Fibroblast of lung (primary cell): Measurements from ENCODE around the gene ITFG1.

ENCODE experiments used
- EZH2 ChIP-seq: IDR thresholded peaks from 2 replicates; pipeline ENCODE4 v1.5.1; 2012; ENCODE audit warnings: low read length, control low read depth, mild to moderate bottlenecking; ENCODE audit errors: missing control alignments
- TF ChIP-seq, protein P1 (sequence below), 2 donors: IDR thresholded peaks in 1 of 2; conservative IDR thresholded peaks in 1 of 2; 1 replicate in 1 of 2; 2 replicates in 1 of 2; pipeline ENCODE4 v1.5.1; 2011 to 2012; ENCODE audit warnings: low read length in 2 of 2, control low read depth in 1 of 2, inconsistent platforms in 1 of 2, low read depth in 1 of 2, mild to moderate bottlenecking in 1 of 2

DNA sequence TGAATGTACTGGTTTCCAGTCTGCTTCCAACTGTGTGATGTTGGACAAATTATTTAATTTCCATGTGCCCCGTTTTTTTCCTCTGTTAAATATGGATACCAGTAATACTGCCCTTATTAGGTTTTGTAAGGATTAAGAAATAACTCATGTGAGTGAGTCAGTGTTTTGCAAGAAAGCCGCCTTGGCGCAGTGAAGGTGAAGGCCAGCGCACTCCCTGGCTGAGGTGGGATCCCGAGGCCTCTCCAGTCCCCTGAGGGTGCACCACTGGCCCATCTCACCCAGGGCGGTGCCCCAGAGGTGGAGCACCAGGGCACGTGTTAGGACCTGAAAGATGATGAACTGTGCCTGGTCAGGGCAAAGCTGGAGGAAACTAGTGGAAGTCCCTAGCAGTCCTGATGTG lies 43.7 kb upstream of the ITFG1 start:
- no peak for TF ChIP-seq EZH2
- TF ChIP-seq, protein P1, sequence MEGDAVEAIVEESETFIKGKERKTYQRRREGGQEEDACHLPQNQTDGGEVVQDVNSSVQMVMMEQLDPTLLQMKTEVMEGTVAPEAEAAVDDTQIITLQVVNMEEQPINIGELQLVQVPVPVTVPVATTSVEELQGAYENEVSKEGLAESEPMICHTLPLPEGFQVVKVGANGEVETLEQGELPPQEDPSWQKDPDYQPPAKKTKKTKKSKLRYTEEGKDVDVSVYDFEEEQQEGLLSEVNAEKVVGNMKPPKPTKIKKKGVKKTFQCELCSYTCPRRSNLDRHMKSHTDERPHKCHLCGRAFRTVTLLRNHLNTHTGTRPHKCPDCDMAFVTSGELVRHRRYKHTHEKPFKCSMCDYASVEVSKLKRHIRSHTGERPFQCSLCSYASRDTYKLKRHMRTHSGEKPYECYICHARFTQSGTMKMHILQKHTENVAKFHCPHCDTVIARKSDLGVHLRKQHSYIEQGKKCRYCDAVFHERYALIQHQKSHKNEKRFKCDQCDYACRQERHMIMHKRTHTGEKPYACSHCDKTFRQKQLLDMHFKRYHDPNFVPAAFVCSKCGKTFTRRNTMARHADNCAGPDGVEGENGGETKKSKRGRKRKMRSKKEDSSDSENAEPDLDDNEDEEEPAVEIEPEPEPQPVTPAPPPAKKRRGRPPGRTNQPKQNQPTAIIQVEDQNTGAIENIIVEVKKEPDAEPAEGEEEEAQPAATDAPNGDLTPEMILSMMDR (conservative IDR thresholded peaks at IDR 0.05 in 1 of 2, IDR thresholded peaks at IDR 0.05 in 1 of 2; ENCODE audit: low read depth in 1 of 2, low read length in 2 of 2) = no peak
